ENCODE results near the gene SYT17.

The SYT17 gene

DNA sequence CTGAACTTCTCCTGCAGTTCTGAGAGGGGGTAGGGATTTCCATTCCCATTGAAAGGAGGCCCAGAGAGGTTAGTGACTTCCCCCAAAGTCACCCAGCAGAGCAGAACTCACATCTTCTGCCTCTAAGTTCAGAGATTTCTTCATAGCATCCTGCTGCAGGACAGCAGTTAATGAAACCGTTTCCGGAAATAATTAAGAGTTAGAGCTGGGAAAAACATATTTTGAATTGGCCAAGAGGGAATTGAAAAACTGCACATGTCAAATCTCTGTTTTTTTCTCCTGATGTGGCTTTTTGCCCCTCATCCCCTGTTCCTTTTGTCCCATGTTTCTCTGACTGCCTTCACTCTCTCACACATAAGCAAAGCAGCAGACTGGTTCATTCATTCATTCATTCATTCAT lies 27.6 kb upstream of the SYT17 start:
- Histone ChIP-seq H3K9ac (ENCODE audit: low read depth, low read length) (no peak overlapping the region), H3K27ac (ENCODE audit: low read depth, low read length) (no peak overlapping the region), H3K36me3 (ENCODE audit: control insufficient read depth, insufficient read depth, low read length) (no peaks in the 10 kb centered on the region), H3K4me3 (ENCODE audit: low read depth, low read length) (no peak overlapping the region), H3K9me3 (ENCODE audit: control insufficient read depth, insufficient read depth, low read length) (no peaks in the 10 kb centered on the region), H3K4me1 (ENCODE audit: control insufficient read depth, insufficient read depth, low read length) (no peaks in the 10 kb centered on the region; the same call in 1 of the 2 replicates), H3K27me3 (ENCODE audit: control insufficient read depth, insufficient read depth, low read length) (no peaks in the 10 kb centered on the region)

DNA sequence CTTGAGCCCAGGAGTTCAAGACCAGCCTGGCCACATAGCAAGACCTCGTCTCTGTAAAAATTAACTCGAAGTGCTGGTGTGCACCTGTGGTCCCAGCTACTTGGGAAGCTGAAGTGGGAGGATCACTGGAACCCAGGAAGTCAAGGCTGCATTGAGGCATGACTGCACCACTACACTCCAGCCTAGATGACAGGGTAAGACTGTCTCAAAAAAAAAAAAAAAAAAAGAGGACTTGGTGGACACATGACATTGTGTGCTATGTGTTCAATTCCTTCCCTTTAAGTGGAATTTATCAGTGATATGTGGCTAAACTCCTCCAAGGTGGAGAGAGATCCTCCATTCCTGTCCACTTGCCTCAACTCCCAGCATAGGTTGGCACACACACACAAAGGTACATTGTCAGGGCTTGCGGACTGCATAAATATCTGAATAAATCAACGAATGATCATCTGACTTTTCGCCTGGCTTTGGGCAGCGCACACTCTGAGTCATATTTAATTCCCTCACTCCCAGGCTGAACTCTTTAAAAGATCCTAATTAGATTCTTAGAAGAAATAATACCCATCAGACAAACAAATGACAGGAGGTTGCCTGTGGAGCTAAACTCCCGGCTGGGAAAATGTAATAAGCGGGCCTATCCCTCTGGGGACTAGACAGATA lies 25.0 kb upstream of the SYT17 start:
- Histone ChIP-seq H3K9me3 (ENCODE audit: control insufficient read depth, insufficient read depth, low read length) (no peaks in the 10 kb centered on the region), H3K36me3 (ENCODE audit: control insufficient read depth, insufficient read depth, low read length) (no peaks in the 10 kb centered on the region), H3K9ac (ENCODE audit: low read depth, low read length) (no peak overlapping the region), H3K4me3 (ENCODE audit: low read depth, low read length) (no peak overlapping the region), H3K4me1 (ENCODE audit: control insufficient read depth, insufficient read depth, low read length) (no peaks in the 10 kb centered on the region), H3K27ac (ENCODE audit: low read depth, low read length) (no peak overlapping the region), H3K27me3 (ENCODE audit: control insufficient read depth, insufficient read depth, low read length) (no peaks in the 10 kb centered on the region)

DNA sequence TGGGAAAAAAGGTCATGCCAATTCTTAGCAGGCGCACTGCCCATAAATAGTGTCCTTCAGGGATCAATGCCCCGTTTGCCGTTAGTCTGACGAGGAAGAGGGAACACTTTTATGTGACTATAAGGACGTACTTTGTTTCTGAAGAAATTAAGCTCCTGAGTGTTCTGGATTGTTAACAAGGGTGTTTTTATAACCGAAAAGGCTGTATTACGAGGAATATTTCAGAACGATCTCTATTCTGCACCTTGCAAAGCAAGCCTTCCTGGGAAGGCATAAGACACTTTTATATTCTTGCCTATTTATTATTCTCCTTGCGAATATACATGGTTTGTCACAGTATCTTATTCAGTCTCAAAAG lies 24.5 kb upstream of the SYT17 start:
- H3K9ac ChIP-seq (ENCODE audit: low read depth, low read length): no peak overlapping the region
- H3K4me1 ChIP-seq (ENCODE audit: control insufficient read depth, insufficient read depth, low read length): no peaks in the 10 kb centered on the region
- no peak overlapping the region for H3K4me3 ChIP-seq (ENCODE audit: low read depth, low read length)
- no peaks in the 10 kb centered on the region for H3K36me3 ChIP-seq (ENCODE audit: control insufficient read depth, insufficient read depth, low read length)
- no peaks in the 10 kb centered on the region for H3K27me3 ChIP-seq (ENCODE audit: control insufficient read depth, insufficient read depth, low read length)
- H3K27ac ChIP-seq (ENCODE audit: low read depth, low read length): no peak overlapping the region
- H3K9me3 ChIP-seq (ENCODE audit: control insufficient read depth, insufficient read depth, low read length): no peaks in the 10 kb centered on the region

DNA sequence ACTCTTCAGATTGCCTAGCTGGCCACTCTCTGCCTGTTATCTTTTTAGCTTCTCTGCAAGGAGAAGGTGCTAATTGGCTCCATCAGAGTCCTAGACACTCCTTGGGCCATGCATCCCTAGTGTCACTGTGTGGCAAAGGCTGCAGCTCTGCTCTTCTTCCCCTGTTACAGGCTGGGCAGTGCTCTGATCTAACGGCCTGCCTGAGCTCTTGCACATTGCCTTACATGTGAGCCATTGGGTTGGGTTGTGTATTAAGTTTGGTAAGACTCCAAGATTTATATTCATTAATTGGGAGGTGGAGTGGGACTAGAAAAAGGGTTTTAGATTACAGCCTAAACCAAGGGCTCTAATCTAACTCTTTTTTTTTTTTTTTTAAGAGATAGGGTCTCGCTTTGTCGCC lies 23.0 kb upstream of the SYT17 start:
- Histone ChIP-seq H3K36me3 (ENCODE audit: control insufficient read depth, insufficient read depth, low read length) (no peaks in the 10 kb centered on the region), H3K4me1 (ENCODE audit: control insufficient read depth, insufficient read depth, low read length) (no peaks in the 10 kb centered on the region), H3K9me3 (ENCODE audit: control insufficient read depth, insufficient read depth, low read length) (no peaks in the 10 kb centered on the region), H3K27ac (ENCODE audit: low read depth, low read length) (no peak overlapping the region), H3K27me3 (ENCODE audit: control insufficient read depth, insufficient read depth, low read length) (no peaks in the 10 kb centered on the region), H3K4me3 (ENCODE audit: low read depth, low read length) (no peak overlapping the region), H3K9ac (ENCODE audit: low read depth, low read length) (no peak overlapping the region)

DNA sequence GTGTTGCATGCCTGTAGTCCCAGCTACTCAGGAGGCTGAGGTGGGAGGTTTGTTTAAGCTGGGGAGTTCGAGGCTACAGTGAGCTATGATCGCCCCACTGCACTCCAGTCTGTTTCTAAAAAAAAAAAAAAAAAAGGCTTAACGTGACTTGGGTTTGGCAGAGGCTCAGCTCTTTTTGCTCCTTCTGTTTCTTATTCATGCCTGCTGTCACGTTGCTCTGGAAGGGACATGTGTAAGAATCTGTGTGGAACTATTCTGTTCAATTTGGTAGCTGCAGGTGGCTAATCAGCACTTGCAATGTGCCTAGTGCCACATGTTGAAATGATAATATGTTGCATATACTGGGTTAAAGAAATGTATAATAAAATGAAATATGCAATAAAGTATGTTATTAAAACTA lies 20.9 kb upstream of the SYT17 start:
- Histone ChIP-seq H3K27ac (ENCODE audit: low read depth, low read length) (no peak overlapping the region), H3K27me3 (ENCODE audit: control insufficient read depth, insufficient read depth, low read length) (no peaks in the 10 kb centered on the region), H3K4me3 (ENCODE audit: low read depth, low read length) (no peak overlapping the region)

DNA sequence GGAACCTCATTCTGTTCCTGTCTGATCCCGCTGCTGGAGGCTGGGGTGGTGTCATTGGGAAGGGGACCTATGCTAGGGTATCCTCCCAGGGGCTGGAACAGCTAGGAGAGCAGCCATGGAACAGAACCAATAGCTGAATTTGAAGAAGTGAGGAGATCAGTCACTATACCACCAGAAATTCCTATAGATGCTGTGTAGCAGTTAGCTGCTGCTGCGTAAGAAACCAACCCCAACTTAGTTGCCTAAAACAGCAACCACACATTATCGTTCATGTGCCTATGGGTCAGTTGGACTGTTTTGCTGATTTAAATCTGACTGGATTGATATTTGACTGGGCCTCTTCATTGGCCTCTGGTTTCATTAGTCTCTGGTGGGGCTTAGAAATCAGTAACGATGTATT lies 20.4 kb upstream of the SYT17 start:
- no peaks in the 10 kb centered on the region for H3K27me3 ChIP-seq (ENCODE audit: control insufficient read depth, insufficient read depth, low read length)
- no peaks in the 10 kb centered on the region for H3K4me1 ChIP-seq (ENCODE audit: control insufficient read depth, insufficient read depth, low read length)
- no peaks in the 10 kb centered on the region for H3K9me3 ChIP-seq (ENCODE audit: control insufficient read depth, insufficient read depth, low read length)
- no peaks in the 10 kb centered on the region for H3K36me3 ChIP-seq (ENCODE audit: control insufficient read depth, insufficient read depth, low read length)
- H3K9ac ChIP-seq (ENCODE audit: low read depth, low read length): no peak overlapping the region
- no peak overlapping the region for H3K27ac ChIP-seq (ENCODE audit: low read depth, low read length)
- no peak overlapping the region for H3K4me3 ChIP-seq (ENCODE audit: low read depth, low read length)

More for the DNA sequence above, 20.9 kb upstream of the SYT17 start:
- Histone ChIP-seq H3K9ac (ENCODE audit: low read depth, low read length) (no peak overlapping the region), H3K4me1 (ENCODE audit: control insufficient read depth, insufficient read depth, low read length) (no peaks in the 10 kb centered on the region), H3K9me3 (ENCODE audit: control insufficient read depth, insufficient read depth, low read length) (no peaks in the 10 kb centered on the region), H3K36me3 (ENCODE audit: control insufficient read depth, insufficient read depth, low read length) (no peaks in the 10 kb centered on the region)

DNA sequence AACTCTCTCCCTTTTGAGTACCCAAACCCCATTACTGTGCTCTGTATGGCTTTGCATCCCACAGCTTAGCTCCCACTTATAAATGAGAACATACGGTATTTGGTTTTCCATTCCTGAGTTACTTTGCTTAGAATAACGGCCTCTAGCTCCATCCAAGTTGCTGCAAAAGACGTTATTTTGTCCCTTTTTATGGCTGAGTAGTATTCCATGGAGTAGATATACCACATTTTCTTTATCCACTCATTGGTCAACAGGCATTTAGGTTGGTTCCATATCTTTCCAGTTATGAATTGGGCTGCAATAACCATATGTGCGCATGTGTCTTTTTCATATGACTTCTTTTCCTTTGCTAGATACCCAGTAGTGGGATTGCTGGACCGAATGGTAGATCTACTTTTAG lies 19.9 kb upstream of the SYT17 start:
- Histone ChIP-seq H3K27me3 (ENCODE audit: control insufficient read depth, insufficient read depth, low read length) (no peaks in the 10 kb centered on the region), H3K9me3 (ENCODE audit: control insufficient read depth, insufficient read depth, low read length) (no peaks in the 10 kb centered on the region), H3K4me1 (ENCODE audit: control insufficient read depth, insufficient read depth, low read length) (no peaks in the 10 kb centered on the region), H3K4me3 (ENCODE audit: low read depth, low read length) (no peak overlapping the region), H3K27ac (ENCODE audit: low read depth, low read length) (no peak overlapping the region), H3K9ac (ENCODE audit: low read depth, low read length) (no peak overlapping the region), H3K36me3 (ENCODE audit: control insufficient read depth, insufficient read depth, low read length) (no peaks in the 10 kb centered on the region)

DNA sequence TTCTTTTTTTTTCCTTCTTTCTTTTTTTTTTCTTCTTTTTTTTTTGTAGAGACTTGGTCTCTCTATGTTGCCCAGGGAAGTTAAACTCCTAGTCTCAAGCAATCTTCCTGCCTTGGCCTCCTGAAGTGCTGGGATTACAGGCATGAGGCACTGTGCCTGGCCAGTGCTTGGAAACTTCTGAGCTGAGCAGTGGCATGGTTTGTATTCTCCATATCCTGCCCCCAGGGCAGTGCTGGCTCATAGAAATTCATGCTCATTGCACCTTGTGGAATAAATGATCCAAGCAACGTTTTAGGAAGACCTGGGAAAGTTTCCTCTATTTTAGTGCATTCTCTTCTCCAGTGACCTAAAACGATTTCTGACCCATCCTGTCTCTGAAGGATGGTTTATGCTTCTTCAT lies 16.7 kb upstream of the SYT17 start:
- no peak overlapping the region for H3K27ac ChIP-seq (ENCODE audit: low read depth, low read length)
- peaks cover 2% of the 10 kb centered on the region; the same call in 1 of the 2 replicates for H3K9me3 ChIP-seq (ENCODE audit: control insufficient read depth, insufficient read depth, low read length)
- H3K4me1 ChIP-seq (ENCODE audit: control insufficient read depth, insufficient read depth, low read length): no peaks in the 10 kb centered on the region
- H3K27me3 ChIP-seq (ENCODE audit: control insufficient read depth, insufficient read depth, low read length): peaks cover under 1% of the 10 kb centered on the region; the same call in 1 of the 2 replicates
- H3K9ac ChIP-seq (ENCODE audit: low read depth, low read length): no peak overlapping the region
- H3K4me3 ChIP-seq (ENCODE audit: low read depth, low read length): no peak overlapping the region
- no peaks in the 10 kb centered on the region for H3K36me3 ChIP-seq (ENCODE audit: control insufficient read depth, insufficient read depth, low read length)

DNA sequence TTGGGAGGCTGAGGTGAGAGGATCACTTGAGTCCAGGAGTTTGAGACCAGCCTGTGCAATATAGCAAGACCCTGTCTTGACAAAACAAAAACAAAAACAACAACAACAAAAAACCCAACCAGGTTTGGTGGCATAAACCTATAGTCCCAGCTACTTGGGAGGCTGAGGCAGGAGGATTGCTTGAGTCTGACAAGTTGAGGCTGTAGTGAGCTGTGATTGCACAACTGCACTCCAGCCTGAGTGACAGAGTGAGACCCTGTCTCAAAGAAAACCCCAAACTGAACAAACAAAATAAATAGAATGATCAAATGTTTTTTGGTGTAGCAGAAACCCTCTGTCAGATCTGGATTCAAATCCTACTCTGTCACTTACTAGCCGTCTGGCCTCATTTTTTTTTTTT lies 16.0 kb upstream of the SYT17 start:
- Histone ChIP-seq H3K27ac (ENCODE audit: low read depth, low read length) (no peak overlapping the region), H3K36me3 (ENCODE audit: control insufficient read depth, insufficient read depth, low read length) (no peaks in the 10 kb centered on the region), H3K4me1 (ENCODE audit: control insufficient read depth, insufficient read depth, low read length) (no peaks in the 10 kb centered on the region), H3K9ac (ENCODE audit: low read depth, low read length) (no peak overlapping the region), H3K4me3 (ENCODE audit: low read depth, low read length) (no peak overlapping the region), H3K9me3 (ENCODE audit: control insufficient read depth, insufficient read depth, low read length) (peaks cover 2% of the 10 kb centered on the region; the same call in 1 of the 2 replicates), H3K27me3 (ENCODE audit: control insufficient read depth, insufficient read depth, low read length) (peaks cover 4% of the 10 kb centered on the region; the same call in 1 of the 2 replicates)

DNA sequence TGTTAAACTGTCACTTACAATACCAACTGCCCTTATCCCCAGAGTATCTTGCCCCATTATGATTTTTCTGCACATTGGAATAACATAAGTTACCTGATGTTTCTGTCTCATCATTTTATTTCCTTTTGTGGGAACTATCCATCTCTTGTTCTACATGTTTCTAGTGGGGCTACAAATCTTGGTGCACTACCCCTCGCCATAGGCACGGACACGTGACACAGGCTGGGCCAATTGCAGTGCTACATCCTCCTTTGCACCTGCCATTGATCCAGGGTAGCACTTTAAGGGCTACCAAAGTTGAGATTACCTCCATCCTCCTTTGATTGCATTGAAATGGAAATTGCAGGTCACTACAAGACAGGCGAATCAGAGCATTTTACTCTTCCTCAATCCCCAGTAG lies 14.2 kb upstream of the SYT17 start:
- Histone ChIP-seq H3K27ac (ENCODE audit: low read depth, low read length) (no peak overlapping the region), H3K27me3 (ENCODE audit: control insufficient read depth, insufficient read depth, low read length) (peaks cover 4% of the 10 kb centered on the region; the same call in 1 of the 2 replicates), H3K9me3 (ENCODE audit: control insufficient read depth, insufficient read depth, low read length) (peaks cover 2% of the 10 kb centered on the region; the same call in 1 of the 2 replicates), H3K9ac (ENCODE audit: low read depth, low read length) (no peak overlapping the region), H3K4me3 (ENCODE audit: low read depth, low read length) (no peak overlapping the region), H3K36me3 (ENCODE audit: control insufficient read depth, insufficient read depth, low read length) (no peaks in the 10 kb centered on the region), H3K4me1 (ENCODE audit: control insufficient read depth, insufficient read depth, low read length) (no peaks in the 10 kb centered on the region)

DNA sequence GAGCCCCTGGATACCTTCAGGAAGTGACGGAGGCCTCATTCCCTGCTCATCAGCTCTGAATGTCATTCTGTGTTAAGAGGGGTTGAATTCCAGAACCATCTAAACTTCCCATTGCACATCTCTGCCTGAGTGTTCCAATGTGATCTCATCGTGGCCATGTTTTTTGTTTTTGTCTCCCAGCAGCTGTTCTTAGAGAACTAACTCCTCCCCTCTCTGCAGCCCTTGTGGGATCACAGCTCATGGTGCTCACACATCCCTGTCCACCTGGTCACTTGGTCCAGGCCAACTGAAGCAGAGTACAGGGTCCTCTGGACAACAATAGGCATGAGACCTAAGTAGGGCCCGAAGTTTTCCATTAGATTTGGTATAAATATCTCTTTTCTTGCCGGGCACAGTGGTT lies 6.0 kb upstream of the SYT17 start:
- no peaks in the 10 kb centered on the region for H3K36me3 ChIP-seq (ENCODE audit: control insufficient read depth, insufficient read depth, low read length)
- H3K27ac ChIP-seq (ENCODE audit: low read depth, low read length): no peak overlapping the region
- H3K9ac ChIP-seq (ENCODE audit: low read depth, low read length): no peak overlapping the region
- no peak overlapping the region for H3K4me3 ChIP-seq (ENCODE audit: low read depth, low read length)
- H3K4me1 ChIP-seq (ENCODE audit: control insufficient read depth, insufficient read depth, low read length): no peaks in the 10 kb centered on the region
- no peaks in the 10 kb centered on the region for H3K9me3 ChIP-seq (ENCODE audit: control insufficient read depth, insufficient read depth, low read length)
- no peaks in the 10 kb centered on the region for H3K27me3 ChIP-seq (ENCODE audit: control insufficient read depth, insufficient read depth, low read length)
